BJ (cell line): ENCODE data around the gene KMT2B. TPM values are rescaled to one million over a fixed set of nuclear protein-coding genes. Genes with fewer than 3 reads are reported as not detected.

Experiments
- CTCF ChIA-PET: fragments of 350-600 bp; formaldehyde crosslinking; extraction: SDS; loops from one replicate; lab custom pipeline; 2021; ENCODE audit warnings: antibody characterized with exemption, inconsistent platforms; lab: Yijun Ruan, JAX
- POLR2A ChIA-PET: fragments of 300-600 bp; sonication (Branson Sonifier 250); formaldehyde crosslinking; extraction: SDS; loops from one replicate; lab custom pipeline; 2021; ENCODE audit warnings: antibody characterized with exemption; lab: Charles Lee
- DNase-seq: peaks from one replicate; pipeline ENCODE4 v3.0.0-alpha.2; 2011; ENCODE audit warnings: low read depth
- H3K27me3 ChIP-seq: 2 replicates; pipeline ENCODE4 v1.6.0; 2011; ENCODE audit warnings: low read length; ENCODE audit not compliant: control insufficient read depth, insufficient read depth
- H3K36me3 ChIP-seq: 2 replicates; pipeline ENCODE4 v1.5.1; 2011; ENCODE audit warnings: low read length; ENCODE audit not compliant: control insufficient read depth, insufficient read depth
- H3K4me3 ChIP-seq: 2 replicates; pipeline ENCODE4 v1.5.1; 2011; ENCODE audit warnings: low read depth, mild to moderate bottlenecking, control low read depth, low read length
- polyA plus RNA-seq: library from polyadenylated mRNA; depleted of rRNA; stranded (reverse); fragments of >200 nt; gene quantifications from 2 replicates; pipeline ENCODE4 v1.2.3, GENCODE V29; 2011
- TF ChIP-seq, protein P1 (sequence below): IDR thresholded peaks from 2 replicates; pipeline ENCODE4 v1.5.1; 2011; ENCODE audit warnings: low read depth, mild to moderate bottlenecking, control low read depth, inconsistent platforms, low read length, moderate library complexity; ENCODE audit not compliant: insufficient read depth

The KMT2B gene
- polyA plus RNA-seq, 1 experiment = 13.3 TPM

DNA sequence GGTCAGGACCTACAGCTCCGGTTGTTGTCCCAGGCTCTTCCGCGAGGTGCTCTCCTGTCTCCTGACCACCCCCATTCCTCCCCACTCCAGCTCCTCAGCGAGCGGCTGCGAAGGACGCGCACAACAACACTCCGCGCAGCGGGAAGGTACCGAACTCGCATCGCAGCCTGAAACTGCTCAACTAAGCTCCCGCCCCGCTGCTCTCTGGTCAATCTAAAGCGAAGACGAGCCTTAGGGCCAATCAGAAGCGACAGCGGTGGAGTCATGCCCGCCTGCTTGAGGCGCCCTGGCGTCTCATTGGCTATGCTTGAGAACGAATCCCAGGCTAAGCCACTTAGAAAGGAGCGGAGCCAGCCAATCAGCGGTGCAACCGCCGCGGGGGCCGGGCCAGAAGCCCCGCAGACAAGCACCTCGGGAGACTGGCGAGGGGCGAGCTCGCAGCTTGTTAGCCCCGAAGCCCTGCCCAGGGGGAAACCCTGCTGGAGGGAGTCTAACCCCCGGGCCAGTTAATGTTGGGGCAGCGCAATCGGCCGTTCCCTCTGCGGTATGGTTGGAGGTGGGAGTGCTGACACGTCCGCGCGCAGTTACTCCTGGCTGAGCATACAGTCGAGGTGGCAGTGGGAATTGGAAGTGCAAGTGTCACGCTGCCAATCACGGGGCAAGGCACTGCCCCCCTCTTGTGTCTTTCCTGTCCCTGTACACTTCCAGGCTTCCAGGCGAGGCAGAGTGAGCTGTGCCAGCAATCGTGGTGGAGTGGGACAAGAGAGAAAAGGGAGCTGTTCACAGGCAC lies 15.4 kb upstream of the KMT2B start:
- Histone ChIP-seq H3K36me3 (no peaks in the 10 kb centered on the region), H3K27me3 (no peaks in the 10 kb centered on the region), H3K4me3 (peak overlapping the region; percentile 58)
- peak; percentile 83 for DNase-seq
- ChIA-PET POLR2A (interaction anchor here (0.6 kb wide), 1 partner anchor 68 kb away, joined by 8 read pairs; no protein-coding TSS in a partner anchor), CTCF (interaction anchor here (0.7 to 4.4 kb wide), 6 partner anchors 9 to 117 kb away, joined by 3 to 30 read pairs (median 5); no protein-coding TSS in a partner anchor)
- TF ChIP-seq, protein P1, sequence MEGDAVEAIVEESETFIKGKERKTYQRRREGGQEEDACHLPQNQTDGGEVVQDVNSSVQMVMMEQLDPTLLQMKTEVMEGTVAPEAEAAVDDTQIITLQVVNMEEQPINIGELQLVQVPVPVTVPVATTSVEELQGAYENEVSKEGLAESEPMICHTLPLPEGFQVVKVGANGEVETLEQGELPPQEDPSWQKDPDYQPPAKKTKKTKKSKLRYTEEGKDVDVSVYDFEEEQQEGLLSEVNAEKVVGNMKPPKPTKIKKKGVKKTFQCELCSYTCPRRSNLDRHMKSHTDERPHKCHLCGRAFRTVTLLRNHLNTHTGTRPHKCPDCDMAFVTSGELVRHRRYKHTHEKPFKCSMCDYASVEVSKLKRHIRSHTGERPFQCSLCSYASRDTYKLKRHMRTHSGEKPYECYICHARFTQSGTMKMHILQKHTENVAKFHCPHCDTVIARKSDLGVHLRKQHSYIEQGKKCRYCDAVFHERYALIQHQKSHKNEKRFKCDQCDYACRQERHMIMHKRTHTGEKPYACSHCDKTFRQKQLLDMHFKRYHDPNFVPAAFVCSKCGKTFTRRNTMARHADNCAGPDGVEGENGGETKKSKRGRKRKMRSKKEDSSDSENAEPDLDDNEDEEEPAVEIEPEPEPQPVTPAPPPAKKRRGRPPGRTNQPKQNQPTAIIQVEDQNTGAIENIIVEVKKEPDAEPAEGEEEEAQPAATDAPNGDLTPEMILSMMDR = no peak

DNA sequence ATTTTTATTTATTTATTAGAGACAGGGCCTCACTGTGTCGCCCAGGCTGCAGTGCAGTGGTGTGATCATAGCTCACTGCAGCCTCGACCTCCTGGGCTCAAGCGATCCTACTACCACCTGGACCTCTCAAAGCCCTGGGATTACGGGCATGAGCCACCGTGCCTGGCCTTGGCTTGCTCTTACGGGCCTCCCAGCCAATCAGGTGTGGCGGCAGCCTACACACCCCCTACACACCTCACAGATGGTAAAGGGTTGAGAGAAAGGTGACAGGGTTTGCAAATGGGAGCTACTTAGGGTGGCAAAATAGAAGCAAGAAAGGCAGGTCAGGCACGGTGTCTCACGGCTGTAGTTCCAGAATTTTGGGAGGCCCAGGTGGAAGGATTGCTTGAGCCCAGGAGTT lies 14.5 kb upstream of the KMT2B start:
- ChIA-PET CTCF (interaction anchor here (1.9 to 4.4 kb wide), 3 partner anchors 10 to 117 kb away, joined by 6 to 30 read pairs (median 11); no protein-coding TSS in a partner anchor), POLR2A (no interaction called here)
- H3K36me3 ChIP-seq = no peaks in the 10 kb centered on the region
- H3K27me3 ChIP-seq = no peaks in the 10 kb centered on the region; the same call in 1 of the 2 replicates
- no peak overlapping the region for H3K4me3 ChIP-seq
- TF ChIP-seq, protein P1 = no peak
- DNase-seq = no peak

DNA sequence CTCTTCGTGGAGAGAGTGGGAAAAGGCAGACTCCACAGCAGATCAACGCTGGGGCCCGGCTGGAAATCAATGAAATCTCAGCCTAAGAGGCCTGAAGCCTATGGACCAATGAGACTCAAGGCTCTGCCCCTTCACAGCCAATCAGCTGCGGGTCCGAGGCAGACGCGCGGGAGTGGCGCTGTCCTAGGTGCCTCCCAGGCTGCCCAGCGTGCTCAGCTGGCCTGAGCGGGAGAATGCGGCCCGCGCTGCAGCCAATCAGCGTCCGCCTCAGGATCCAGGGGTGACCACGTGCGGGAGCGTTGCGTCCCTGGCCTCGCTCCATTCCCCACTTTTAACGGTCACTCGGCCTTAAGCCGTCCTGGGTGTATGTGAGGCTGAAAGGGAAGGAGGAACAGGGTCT lies 13.6 kb upstream of the KMT2B start, which contains the start of gene ZBTB32:
TSS of gene ZBTB32 (plus strand) at position 341 of the 400 bp plus-strand sequence. CDS start 10,069 bp downstream, outside the sequence.
- no peak within 1 kb of the TSS for H3K4me3 ChIP-seq
- no peak for DNase-seq
- ChIA-PET POLR2A (no interaction called here), CTCF (interaction anchor here (4.4 kb wide), 1 partner anchor 11 kb away, joined by 30 read pairs; no protein-coding TSS in a partner anchor)
- no peaks in the 10 kb centered on the region for H3K36me3 ChIP-seq
- TF ChIP-seq, protein P1 = no peak
- no peaks in the 10 kb centered on the region; the same call in 1 of the 2 replicates for H3K27me3 ChIP-seq

DNA sequence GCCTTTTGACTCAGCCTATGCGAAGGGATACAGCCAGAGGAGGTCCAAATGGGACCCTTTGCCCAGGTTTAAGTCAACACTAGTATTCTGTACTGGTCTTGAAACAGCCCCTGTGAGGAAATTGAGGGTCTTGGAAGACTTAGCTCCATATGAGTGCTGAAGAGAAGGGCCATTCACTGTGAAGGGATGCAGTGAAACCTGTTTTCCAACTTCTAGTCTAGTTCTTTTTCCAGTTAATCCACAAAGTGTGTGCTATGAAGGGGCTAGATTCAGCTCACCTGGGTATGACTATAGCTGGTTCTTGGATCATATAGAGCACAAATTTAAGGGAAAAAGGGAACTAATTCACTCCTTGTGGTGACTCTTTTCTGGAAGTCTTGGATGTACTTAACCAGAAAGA lies 9.4 kb upstream of the KMT2B start:
- POLR2A ChIA-PET = interaction anchor here (0.6 kb wide), 1 partner anchor 65 kb away, joined by 3 read pairs; no protein-coding TSS in a partner anchor
- CTCF ChIA-PET = interaction anchor here (0.9 kb wide), 1 partner anchor 14 kb away, joined by 3 read pairs; no protein-coding TSS in a partner anchor
- TF ChIP-seq, protein P1 = no peak

More for the DNA sequence above, 9.4 kb upstream of the KMT2B start:
- Histone ChIP-seq H3K4me3 (no peak overlapping the region), H3K27me3 (no peaks in the 10 kb centered on the region; the same call in none of the 2 replicates), H3K36me3 (no peaks in the 10 kb centered on the region)
- DNase-seq = no peak
